ENCODE results near the gene FAM234B. TPM values are rescaled to one million over a fixed set of nuclear protein-coding genes. Genes with fewer than 3 reads are reported as not detected.
A peak's percentile ranks its signal among the peaks of the same experiment; 100 is the strongest.

FAM234B gene
- total and polyA plus RNA-seq, 8 donors: 1.1 to 4.6 (median 3.7) TPM

- no peaks in the 10 kb centered on the region for H3K36me3 ChIP-seq
- DNase-seq (peak; percentile 39 to 84 (median 58)), ATAC-seq (peak; percentile 32 to 50 (median 40)), FAIRE-seq (no peak)
- H3K9me3 ChIP-seq: no peaks in the 10 kb centered on the region
- intact Hi-C loops (cut with DNase I): no loop called here
- H3K27ac ChIP-seq: peak overlapping the region; percentile 60 to 92 (median 83)
- H3K4me1 ChIP-seq: peaks cover 6 to 22% (median 16%) of the 10 kb centered on the region in 3 donors
- H3K4me3 ChIP-seq: peak overlapping the region; percentile 64 to 78 (median 70)
- H3K27me3 ChIP-seq: no peaks in the 10 kb centered on the region
- WGBS, 2 donors: 1 to 2% methylated on average over 64 to 82 of the region's 82 CpGs
- TF ChIP-seq CTCF (IDR thresholded peaks at IDR 0.05): peak in 1 of 4 donors; percentile 13
Measured at GRCh38 chr12:13000925-13001774, 43.0 kb upstream of the FAM234B start.

GRCh38 chr12:13001775-13002040 is 42.5 kb upstream of the FAM234B start:
- 45 to 59% methylated on average over 16 of the region's 16 CpGs for WGBS, 2 donors
- Histone ChIP-seq H3K27me3 (no peaks in the 10 kb centered on the region), H3K4me1 (peaks cover 4 to 20% (median 16%) of the 10 kb centered on the region in 3 donors), H3K36me3 (no peaks in the 10 kb centered on the region), H3K4me3 (peak overlapping the region in 3 of 4 donors; percentile 64 to 78 (median 75)), H3K9me3 (no peaks in the 10 kb centered on the region), H3K27ac (peak overlapping the region; percentile 60 to 92 (median 83))
- FAIRE-seq (no peak), DNase-seq (no peak), ATAC-seq (no peak)
- TF ChIP-seq CTCF (IDR thresholded peaks at IDR 0.05): no peak
- intact Hi-C loops (cut with DNase I): no loop called here

DNA sequence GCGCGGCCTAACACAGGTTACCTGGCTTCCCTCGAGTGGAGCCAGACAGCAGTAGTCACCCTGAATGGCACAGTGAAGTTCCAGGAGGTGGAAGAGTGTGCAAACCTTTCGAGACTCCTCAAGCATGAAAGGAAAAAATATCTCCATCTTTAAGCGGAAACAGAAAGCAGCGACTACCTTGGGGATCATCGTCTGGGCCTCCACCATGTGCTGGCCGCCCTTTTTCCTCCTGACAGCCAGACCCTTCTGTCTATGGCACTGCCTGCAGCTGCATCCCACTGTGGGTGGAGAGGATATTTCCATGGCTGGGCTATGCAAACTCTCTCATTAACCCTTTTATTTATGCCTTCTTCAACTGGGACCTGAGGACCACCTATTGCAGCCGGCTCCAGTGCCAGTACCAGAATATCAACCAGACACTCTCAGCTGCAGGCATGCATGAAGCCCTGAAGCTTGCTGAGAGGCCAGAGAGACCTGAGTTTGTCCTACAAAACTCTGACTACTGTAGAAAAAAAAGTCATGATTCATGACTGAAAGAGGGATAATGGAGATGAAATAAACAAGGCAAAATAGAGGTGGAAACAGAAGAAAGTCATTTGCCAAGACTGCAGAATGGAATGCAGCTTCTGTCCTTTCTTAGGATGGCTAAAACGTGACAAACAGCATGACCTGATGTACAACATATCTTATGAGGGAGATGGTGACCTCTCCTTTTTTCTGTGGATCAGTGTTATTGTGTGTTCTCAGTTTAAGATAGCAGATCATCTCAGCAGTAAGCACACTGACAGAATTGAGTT is 41.7 kb upstream of the FAM234B start:
- Histone ChIP-seq H3K4me3 (no peak overlapping the region), H3K27ac (no peak overlapping the region), H3K36me3 (no peaks in the 10 kb centered on the region), H3K27me3 (no peaks in the 10 kb centered on the region), H3K9me3 (no peaks in the 10 kb centered on the region), H3K4me1 (peaks cover 0 to 18% (median 10%) of the 10 kb centered on the region in 3 donors)
- FAIRE-seq (no peak), DNase-seq (no peak), ATAC-seq (no peak)
- WGBS, 2 donors: 95 to 97% methylated on average over 10 of the region's 10 CpGs
- intact Hi-C loops (cut with DNase I): no loop called here
- TF ChIP-seq CTCF (IDR thresholded peaks at IDR 0.05): no peak

GRCh38 chr12:13004361-13004760 is 39.8 kb upstream of the FAM234B start:
- no peak overlapping the region for H3K27ac ChIP-seq
- no peak for ATAC-seq
- intact Hi-C loops (cut with DNase I): no loop called here
- no peak for DNase-seq
- no peaks in the 10 kb centered on the region for H3K9me3 ChIP-seq
- no peaks in the 10 kb centered on the region for H3K36me3 ChIP-seq
- no peak for TF ChIP-seq CTCF (IDR thresholded peaks at IDR 0.05)
- FAIRE-seq: no peak
- 69 to 73% methylated on average over 3 of the region's 3 CpGs for WGBS, 2 donors
- no peaks in the 10 kb centered on the region for H3K27me3 ChIP-seq
- H3K4me1 ChIP-seq: peaks cover 0 to 5% (median 0%) of the 10 kb centered on the region in 3 donors
- no peak overlapping the region for H3K4me3 ChIP-seq

Data from pancreas (tissue), 10 donors.